GM12891 (cell line): ENCODE data around the gene COX19.

Experiments used
- DNase-seq: peaks from one replicate; pipeline ENCODE4 v3.0.0; 2011; ENCODE audit warnings: low spot score; ENCODE audit not compliant: insufficient read length
- FAIRE-seq: peaks from 2 replicates; lab custom pipeline; 2011; peaks lifted over from hg19 to GRCh38; lab: Jason Lieb, UNC
- PAX5 ChIP-seq: IDR thresholded peaks from 2 replicates; pipeline ENCODE4 v1.6.1; 2011; ENCODE audit warnings: low read length, moderate library complexity, mild to moderate bottlenecking; ENCODE audit not compliant: insufficient read depth, severe bottlenecking
- POLR2A ChIP-seq: IDR thresholded peaks from 2 replicates; pipeline ENCODE4 v1.6.1; 2011; ENCODE audit warnings: low read depth, low read length, control low read depth
- POLR2AphosphoS5 ChIP-seq: IDR thresholded peaks from 2 replicates; pipeline ENCODE4 v1.6.1; 2011; ENCODE audit warnings: low read depth, low read length, control low read depth
- POU2F2 ChIP-seq: IDR thresholded peaks from 2 replicates; pipeline ENCODE4 v1.6.1; 2011; ENCODE audit warnings: low read depth, mild to moderate bottlenecking, control low read depth, low read length, moderate library complexity
- SPI1 ChIP-seq: IDR thresholded peaks from 2 replicates; pipeline ENCODE4 v1.6.1; 2011; ENCODE audit warnings: low read depth, low read length, control low read depth
- TAF1 ChIP-seq: IDR thresholded peaks from 2 replicates; pipeline ENCODE4 v1.6.1; 2011; ENCODE audit warnings: low read depth, low read length, control low read depth

COX19 gene

GRCh38 chr7:990933-991728 lies 15.8 kb upstream of the COX19 start:
- FAIRE-seq (no peak), DNase-seq (no peak)
- TF ChIP-seq POU2F2 (no peak), POLR2AphosphoS5 (no peak), SPI1 (no peak), PAX5 (no peak), TAF1 (no peak), POLR2A (no peak)

DNA sequence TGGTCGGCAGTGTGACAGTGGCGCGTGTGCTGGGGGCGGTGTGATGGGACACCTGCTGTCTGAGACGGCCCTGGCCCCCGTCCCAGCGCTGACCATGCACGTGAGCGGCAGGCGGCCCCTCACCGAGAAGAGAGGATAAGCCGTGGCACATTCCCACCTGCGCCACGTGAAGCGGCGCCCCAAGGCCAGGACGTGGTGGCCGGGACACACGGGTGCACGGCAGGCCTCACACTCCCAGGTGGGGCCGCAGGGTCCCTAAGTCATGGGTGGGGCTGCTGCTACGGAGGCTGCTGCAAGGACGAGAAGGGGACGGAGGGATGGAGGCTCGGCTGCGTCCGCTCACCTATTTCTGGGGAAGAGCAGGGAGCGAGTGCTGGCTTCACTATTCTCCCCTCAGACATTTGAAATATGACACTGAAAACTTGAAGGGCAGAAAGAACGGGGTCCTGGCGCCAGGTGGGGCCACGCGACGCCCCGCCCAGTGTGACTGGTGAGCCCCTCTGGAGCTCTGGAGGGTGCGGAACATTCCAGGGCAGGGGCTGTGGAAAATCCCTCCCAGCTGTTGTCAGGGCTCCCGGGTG lies 15.1 kb upstream of the COX19 start:
- no peak for DNase-seq
- TF ChIP-seq TAF1 (no peak), PAX5 (no peak), POLR2AphosphoS5 (no peak), SPI1 (no peak), POLR2A (no peak), POU2F2 (no peak)
- FAIRE-seq = no peak

- no peak for FAIRE-seq
- DNase-seq = no peak
- TF ChIP-seq SPI1 = no peak
- no peak for TF ChIP-seq POLR2AphosphoS5
- no peak for TF ChIP-seq POLR2A
- no peak for TF ChIP-seq POU2F2
- TF ChIP-seq TAF1 = no peak
- no peak for TF ChIP-seq PAX5
These were observed 13.7 kb upstream of the COX19 start for GRCh38 chr7:988963-989529.

DNA sequence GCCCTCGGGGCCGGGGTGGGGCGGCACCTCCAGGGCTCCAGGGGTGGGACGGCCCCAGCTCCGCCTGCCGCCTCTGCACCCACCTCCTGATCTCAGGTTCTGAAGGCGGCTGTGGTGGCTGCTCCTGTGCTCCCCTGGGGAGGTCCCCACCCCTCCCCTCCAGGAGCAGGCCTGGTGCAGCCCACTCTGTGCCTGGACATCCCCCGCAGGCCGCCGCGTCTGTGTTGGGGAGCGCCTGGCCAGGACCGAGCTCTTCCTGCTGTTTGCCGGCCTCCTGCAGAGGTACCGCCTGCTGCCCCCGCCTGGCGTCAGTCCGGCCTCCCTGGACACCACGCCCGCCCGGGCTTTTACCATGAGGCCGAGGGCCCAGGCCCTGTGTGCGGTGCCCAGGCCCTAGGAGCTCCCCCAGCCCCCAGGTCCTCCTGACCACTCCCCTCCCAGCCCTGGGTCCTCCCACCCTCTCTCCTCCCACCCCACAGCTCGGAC lies 13.1 kb upstream of the COX19 start:
- DNase-seq (no peak), FAIRE-seq (no peak)
- no peak for TF ChIP-seq POU2F2

- TF ChIP-seq TAF1 = no peak
- no peak for TF ChIP-seq SPI1
- TF ChIP-seq POU2F2 = no peak
- no peak for TF ChIP-seq POLR2A
- no peak for TF ChIP-seq POLR2AphosphoS5
- FAIRE-seq = no peak
- no peak for DNase-seq
These were observed 12.6 kb upstream of the COX19 start for GRCh38 chr7:987909-988308.

GRCh38 chr7:986766-987751 lies 11.7 kb upstream of the COX19 start:
- TF ChIP-seq POLR2AphosphoS5 (no peak), SPI1 (no peak), PAX5 (no peak), POU2F2 (no peak), TAF1 (no peak), POLR2A (no peak)
- no peak for DNase-seq

GRCh38 chr7:985915-986741 lies 10.8 kb upstream of the COX19 start:
- TF ChIP-seq POU2F2 = no peak
- no peak for TF ChIP-seq PAX5
- no peak for TF ChIP-seq TAF1
- no peak for TF ChIP-seq POLR2A
- no peak for TF ChIP-seq SPI1
- TF ChIP-seq POLR2AphosphoS5 = no peak
- FAIRE-seq (no peak), DNase-seq (no peak)

More at GRCh38 chr7:986766-987751, 11.7 kb upstream of the COX19 start:
- no peak for FAIRE-seq

GRCh38 chr7:985127-985416 lies 9.7 kb upstream of the COX19 start:
- FAIRE-seq = no peak
- TF ChIP-seq SPI1 (no peak), POU2F2 (no peak), POLR2A (no peak), POLR2AphosphoS5 (no peak), TAF1 (no peak)

More at GRCh38 chr7:985127-985416, 9.7 kb upstream of the COX19 start:
- DNase-seq = no peak
